HG02798 (cell line): ENCODE measurements around the gene BRI3.

ENCODE experiments used
- ATAC-seq: cut with Tn5 transposase; IDR thresholded peaks from one replicate; pipeline ENCODE4 v1.9.1; 2021; ENCODE audit warnings: mild to moderate bottlenecking; ENCODE audit not compliant: unreplicated experiment, poor library complexity

The BRI3 gene

DNA sequence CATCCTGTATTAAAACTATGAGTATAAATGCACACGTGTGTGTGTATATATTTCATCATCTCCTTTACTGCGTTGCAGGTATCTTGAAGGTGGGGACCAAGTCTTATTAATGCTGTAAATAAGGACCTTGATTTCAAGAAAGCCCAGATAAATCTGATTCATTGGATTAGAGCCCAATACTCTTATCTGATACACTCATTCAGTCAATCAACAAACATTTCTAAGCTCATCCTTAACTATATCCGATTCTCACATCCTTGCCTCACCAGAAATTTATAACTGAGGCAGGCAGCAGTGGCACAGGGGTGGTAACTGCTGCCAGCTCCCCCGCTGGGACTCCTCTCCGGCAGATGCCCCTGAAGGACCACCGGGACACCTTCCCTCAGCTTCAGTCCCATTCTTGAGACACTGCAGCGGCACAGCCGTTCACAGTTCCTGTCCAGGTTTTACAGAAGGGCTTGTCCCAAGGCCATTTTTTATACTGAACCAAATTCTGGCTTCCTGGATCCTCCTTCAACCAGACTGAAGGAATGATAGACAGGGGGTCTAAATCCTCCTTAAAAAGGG is 54.0 kb downstream of the BRI3 start:
- ATAC-seq: no peak

DNA sequence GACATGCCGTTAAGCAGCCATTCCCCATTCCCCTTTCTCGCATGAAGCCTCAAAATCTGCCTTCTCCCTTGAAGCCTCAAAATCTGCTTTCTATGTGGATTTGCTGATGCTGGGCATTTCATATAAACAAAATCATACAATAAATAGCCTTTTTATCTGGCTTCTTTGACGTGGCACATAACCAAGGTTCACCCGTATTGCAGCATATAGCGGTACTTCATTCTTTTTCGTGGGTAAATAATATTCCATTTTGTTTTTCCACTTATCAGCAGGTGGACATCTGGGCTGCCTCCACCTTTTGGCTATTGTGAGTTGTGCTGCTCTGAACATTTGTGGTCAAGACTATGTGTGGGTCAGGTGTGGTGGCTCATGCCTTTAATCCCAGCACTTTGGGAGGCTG is 57.0 kb downstream of the BRI3 start:
- ATAC-seq: no peak

DNA sequence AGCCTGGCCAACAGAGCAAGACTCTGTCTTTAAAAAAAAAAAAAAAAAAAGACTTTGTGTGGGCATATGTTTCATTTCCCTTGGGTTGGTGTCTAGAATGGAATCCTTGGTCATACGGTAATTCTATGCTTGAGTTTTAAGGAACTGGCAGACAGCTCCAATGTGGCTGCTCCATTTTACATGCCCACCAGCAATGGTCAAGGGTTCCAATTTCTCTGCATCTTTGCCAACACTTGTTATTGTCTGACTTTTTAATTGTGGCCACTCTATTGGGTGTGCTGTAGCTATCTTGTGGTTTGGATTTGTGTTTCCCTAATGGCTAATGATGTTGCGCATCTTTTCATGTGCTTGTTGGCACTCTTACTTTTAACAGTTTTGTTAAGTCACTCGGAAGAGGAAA is 57.6 kb downstream of the BRI3 start:
- no peak for ATAC-seq

DNA sequence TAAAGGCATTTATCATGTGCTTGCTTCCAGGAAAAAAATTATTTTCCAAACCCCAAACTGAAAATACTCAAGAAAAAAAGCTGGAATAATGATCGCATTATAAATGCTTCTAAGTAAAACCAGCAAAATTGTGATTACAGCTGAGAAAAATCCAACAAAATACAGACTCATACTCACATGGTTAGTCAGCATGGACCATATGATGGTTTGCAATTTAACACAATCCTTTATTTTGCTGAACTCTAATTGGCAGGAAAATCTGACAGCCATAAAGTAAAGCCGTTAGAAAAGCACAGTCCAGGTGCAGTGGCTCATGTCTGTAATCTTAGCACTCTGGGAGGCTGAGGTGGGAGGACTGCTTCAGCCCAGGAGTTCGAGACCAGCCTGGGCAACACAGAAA is 59.6 kb downstream of the BRI3 start:
- no peak for ATAC-seq
